Stimulated activated CD8-positive, alpha-beta memory T cell treated with anti-CD3 and anti-CD28 coated beads, Interleukin-7, amount 100 ng/mL, for 48 hours (primary cell): ENCODE data around the gene PCP4L1.
"Not testable (repeated sequence)": the region's sequence is repeated elsewhere in the genome, so short reads cannot be mapped to it uniquely, and the experiment has no call there.

Source experiments
- DNase-seq, 2 donors: peaks; one replicate each; pipeline ENCODE4 v3.0.0-alpha.2; 2020; ENCODE audit warnings: low read depth in 1 of 2; ENCODE audit errors: extremely low read depth in 1 of 2

PCP4L1 gene

DNA sequence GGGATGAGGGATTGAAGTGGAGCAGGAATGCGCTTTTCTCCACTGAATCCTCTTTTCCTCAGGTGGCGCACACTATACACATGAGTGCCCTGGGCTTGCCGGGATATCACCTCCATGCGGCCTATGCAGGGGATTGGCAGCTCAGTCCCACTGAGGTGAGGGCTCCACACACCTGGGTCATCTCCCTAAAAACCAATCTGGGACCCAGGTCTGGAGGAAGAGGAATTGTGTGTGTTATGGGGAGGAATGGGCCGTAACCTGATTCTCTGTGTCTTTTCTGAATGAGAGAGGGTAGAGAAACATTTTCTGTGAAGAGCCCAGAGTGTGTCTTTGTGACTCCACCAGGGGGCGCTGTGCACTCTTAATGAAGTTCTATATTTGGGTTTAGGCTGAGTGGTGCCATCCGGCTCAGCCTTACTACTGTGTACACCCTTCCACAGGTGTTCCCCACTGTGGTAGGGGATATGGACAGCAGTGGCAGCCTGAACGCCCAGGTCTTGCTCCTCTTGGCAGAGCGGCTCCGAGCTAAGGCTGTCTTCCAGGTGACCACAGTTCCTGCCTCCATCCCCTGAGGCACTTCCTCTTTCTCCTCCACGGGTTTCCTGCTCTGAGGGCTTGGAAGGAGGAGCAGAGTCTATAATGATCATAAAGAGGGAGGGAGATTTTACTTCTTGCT lies 31.2 kb upstream of the PCP4L1 start:
- peak; percentile 36 to 72 for DNase-seq

DNA sequence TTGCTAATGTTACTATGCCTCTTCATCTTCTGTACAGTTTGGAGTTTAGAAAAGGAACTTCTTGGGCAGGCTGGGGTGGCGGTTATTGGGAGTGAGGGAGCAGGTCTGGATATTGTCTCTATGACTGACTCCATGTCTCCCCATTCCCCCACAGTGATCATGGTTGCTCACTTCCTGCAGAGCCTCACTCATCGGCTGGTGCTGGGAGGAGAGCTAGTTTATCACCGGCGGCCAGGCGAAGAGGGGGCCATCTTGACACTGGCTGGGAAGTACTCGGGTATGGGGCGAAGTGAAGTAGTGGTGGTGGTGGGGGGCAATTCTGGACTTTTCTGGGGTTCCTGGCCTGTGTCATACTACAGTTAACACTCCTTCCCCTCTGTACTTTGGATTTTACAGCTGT lies 30.5 kb upstream of the PCP4L1 start:
- no peak for DNase-seq

DNA sequence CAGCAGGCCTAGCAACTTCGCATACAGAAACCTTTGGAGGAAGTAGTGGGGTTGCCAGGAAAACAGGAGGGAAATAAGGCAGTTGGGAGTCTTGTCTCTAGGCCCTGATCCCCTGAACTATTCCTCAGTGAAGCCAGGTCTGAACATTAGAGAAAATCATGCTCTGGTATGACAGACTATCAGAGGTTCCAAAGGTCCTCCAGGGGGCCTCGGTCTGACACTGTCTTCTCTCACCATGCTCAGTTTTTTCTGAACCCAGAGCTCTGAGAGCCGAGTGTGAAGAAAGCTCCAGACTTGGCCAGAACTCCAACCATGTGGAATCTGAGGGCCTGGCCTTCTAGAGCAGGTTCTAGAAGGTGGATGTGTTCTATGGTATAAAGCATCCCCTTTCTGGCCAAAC lies 28.6 kb upstream of the PCP4L1 start:
- no peak for DNase-seq

DNA sequence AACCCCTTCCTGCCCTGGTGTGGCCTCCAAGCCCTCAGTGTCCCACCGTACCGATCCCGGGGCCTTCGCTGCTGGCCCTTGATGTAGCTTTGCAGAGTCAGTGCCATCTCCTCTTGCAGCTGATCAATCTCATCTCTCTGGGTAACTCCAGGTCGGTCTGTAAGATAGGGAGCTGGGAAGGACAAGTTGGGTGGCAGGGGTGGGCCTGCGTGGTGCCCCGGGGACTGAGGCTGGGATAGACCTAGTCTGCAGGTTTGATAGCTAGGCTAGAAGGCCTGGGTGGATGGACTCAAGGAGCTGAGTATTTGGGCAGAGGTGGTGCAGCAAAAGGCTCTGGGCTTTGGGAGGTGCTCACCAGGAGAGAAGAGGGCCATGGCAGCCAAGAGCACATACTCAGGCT lies 27.8 kb upstream of the PCP4L1 start:
- no peak for DNase-seq

DNA sequence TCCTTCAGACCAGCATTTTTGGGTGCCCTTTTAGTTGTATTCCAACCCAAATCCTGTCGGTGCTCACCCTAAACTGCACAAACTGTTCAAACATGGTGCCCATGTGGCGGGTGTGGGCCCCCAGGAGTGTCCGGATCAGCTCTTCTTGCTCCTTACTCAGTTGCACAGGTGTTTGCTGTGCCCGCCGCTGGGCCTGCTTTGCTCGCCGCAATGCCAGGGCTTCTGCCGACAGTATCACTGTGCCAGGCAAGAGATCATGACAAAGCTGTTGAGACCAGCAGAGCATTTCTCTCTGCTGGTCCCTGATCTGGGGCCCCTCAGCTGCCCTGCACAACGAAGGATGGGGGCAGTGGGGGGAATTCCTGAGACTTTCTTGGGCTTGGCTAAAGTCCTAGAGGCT lies 25.4 kb upstream of the PCP4L1 start:
- no peak for DNase-seq

DNA sequence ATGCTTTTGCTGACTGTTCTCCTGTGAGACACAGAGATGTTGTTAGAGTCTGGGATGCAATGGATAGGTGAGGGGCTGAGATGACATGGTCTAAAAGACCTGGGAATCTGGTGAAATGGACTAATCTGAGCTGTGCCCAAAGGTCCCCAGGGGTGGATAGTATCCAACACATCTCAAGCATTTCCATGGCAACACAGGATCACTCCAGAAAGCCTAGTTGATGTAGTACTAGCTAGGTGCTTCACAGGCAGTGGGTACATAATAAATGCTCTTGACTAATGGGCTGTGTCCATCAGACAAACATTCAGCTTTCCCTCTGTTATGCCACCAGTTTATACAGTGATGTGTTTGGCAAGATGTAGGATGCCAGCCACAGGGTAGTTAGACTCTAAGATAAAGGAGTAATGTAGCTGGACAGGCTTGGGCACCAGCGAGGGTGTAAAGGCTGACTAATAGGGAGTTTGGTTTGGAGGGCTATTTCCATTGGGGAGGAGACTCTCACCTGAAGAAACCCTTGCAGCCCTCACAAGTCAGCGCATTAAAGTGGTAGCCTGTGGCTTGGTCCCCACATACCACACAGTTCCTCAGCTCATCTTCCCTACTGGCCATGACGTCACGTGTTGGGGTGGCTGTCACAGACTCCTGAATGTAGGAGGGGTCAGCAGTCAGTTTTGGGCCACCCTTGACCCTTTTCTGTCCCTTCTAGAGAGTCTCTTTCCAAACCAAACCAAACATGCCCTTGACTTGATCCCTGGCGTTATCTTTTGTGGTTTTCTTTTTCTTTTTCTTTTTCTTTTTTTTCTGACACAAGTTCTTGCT lies 22.4 kb upstream of the PCP4L1 start:
- no peak for DNase-seq

DNA sequence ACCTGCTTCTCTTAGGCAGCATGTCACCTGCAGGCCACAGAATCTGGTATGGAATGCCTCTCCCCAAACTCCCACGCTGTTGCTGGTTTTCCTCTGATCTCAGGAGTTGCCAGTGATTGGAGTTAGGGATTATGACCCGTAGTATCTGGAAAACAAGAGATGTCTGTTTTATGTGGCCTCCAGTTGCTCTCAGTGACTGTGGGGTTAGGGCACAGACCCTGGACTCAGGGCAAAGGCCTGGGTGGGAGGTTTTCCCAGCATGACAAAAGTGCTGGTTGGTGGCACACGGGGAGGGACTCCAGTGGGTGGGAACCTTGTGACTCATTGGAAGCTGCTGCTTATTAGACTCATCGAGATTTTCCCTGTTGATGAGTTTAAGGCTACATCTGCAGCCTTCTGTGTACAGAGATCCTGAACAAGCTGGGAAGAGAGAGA lies 20.5 kb upstream of the PCP4L1 start, which contains the start of gene NR1I3:
NR1I3 (minus strand) TSS at position 165 of the 435 bp plus-strand sequence. CDS start 1,638 bp downstream, outside the sequence.
- DNase-seq: no peak

DNA sequence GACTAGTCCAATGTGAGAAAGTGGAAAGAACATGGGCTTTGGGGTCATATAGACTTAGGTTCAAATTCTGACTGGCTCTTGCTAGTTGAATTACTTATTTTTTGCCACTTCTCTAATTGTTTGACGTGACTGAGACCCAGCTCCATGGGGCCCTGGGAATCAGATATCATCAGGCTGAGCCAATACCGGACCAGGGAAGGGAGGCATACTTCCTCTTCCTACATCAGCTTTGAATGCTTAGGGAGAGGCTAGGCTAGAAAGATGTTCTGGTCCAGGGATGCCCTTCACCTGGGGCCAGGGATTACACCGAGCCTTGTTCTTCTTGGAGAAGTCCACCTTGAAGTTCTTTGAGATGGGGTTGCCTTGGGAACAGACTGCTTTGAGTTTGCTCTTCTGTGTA lies 16.9 kb upstream of the PCP4L1 start:
- DNase-seq: no peak

DNA sequence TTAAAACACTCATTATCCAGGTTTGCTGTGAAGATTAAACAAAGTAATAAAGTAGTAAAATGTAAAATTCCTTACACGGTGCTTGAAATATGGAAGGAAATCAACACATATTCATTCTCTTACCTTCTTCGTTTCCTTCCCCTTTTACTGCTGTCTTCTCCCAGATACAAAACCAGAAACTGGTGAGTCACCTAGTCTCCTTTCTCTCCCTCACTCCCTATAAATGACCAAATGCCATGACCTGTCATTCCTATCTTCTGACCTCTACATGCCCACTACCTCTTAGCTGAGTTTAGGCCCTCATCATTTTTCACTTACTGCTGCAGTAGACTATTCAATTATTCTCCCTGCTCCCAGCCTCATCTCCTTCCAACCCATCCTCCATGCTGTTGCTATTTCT lies 16.2 kb upstream of the PCP4L1 start:
- DNase-seq: no peak

DNA sequence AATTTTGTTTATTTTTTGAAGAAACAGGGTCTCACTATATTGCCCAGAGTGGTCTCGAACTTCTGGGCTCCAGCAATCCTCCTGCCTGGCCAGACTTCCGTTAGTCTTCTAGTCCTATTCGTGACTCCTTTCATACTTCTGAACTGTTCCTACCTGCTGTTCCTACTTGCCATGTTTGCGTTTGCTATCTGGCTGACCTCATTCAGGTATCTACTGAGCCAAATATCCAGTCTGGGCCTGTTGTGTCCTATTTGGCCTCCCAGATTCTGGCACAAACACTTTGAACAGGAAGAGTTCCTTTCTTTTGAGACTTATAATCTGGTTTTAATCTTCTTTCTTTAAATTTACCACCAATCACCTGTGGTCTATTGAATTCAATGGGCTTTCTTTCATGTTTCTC lies 13.7 kb upstream of the PCP4L1 start:
- DNase-seq: no peak

DNA sequence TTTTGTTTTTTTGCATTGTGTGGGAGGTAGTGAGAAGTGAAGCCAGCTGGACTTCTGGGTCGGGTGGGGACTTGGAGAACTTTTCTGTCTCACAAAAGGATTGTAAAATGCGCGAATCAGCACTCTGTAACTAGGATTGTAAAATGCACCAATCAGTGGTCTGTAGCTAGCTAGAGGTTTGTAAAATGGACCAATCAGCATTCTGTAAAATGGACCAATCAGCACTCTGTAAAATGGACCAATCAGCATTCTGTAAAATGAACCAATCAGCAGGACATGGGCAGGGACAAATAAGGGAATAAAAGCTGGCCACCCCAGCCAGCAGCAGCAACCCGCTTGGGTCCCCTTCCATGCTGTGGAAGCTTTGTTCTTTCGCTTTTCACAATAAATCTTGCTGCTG lies 8.4 kb upstream of the PCP4L1 start:
- not testable (repeated sequence) for DNase-seq

DNA sequence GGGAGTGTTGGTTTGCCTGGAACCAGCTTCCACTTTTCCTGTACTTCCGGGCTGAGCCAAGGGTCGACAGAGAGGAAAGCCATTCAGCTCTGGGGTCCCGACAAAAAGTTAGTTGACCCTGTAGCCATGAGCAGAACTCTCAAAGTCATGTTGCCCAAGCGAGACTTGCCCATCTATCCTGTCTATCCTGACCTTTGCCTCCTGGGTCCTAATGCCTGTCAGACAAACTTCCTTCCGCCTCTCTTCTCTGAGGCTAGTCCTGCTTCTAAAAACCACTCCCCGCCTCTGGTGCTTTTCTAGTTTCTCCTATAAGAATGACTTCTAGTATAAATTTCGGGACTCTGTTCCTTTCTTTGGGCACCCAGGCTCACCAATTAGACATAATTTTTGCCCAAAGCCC lies 7.7 kb upstream of the PCP4L1 start:
- DNase-seq: no peak

DNA sequence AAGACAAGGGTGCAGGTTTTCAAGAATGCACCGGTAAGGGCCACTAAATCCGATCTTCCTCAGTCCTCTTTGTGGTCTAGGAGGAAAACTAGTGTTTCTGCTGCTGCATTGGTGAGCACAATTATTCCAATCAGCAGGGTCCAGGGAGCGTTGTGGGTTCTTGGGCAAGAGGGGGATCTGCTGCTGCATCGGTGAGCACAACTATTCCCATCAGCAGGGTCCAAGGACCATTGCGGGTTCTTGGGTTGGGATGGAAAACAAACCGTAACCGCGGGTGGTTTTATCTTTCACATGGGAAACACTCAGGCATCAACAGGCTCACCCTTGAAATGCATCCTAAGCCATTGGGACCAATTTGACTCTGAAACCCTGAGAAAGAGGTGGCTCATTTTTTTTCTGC lies 7.0 kb upstream of the PCP4L1 start:
- DNase-seq: no peak

DNA sequence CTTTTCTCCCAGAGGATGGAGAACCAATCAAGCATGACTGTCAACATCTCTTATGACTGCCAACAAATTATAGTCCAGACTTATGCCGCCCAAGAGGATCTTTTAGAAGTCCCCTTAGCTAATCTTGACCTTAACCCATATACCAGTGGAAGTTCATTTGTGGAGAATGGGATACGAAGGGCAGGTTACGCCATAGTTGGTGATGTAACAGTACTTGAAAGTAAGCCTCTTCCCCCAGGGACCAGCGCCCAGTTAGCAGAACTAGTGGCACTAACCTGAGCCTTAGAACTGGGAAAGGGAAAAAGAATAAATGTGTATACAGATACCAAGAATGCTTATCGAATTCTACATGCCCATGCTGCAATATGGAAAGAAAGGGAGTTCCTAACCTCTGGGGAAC lies 3.2 kb upstream of the PCP4L1 start:
- DNase-seq: not testable (repeated sequence)

DNA sequence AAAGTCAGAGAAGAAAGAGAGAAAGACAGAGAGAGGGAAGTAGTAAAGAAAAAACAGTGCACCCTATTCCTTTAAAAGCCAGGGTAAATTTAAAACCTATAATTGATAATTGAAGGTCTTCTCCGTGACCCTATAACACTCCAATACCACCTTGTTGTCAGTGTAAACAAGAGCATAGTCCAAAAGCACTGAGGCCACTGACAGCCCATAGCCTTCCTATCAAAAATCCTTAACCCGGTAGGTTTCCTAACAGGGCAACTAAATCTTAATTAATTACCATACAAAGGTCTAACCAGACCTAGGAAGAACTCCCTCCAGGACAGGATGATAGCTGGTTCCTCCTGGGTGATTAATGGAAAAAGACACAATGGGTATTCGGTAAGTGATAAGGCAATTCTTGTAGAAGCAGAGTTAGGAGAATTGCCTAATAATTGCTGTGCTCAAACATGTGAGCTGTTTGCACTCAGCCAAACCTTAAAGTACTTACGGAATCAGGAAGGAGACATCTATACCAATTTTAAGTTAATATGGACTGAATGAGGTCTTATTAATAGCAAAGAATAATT lies 2.5 kb upstream of the PCP4L1 start:
- DNase-seq: not testable (repeated sequence)

DNA sequence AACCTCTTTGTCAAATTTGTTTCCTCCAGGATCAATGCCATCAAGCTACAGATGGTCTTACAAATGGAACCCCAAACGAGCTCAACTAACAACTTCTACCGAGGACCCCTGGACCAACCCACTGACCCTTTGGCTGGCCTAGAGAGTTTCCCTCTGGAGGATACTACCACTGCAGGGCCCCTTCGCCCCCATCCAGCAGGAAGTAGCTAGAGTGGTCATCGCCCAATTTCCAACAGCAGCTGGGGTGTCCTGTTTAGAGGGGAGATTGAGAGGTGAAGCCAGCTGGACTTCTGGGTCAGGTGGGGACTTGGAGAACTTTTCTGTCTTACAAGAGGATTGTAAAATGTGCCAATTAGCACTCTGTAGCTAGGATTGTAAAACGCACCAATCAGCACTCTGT lies 1.4 kb upstream of the PCP4L1 start:
- not testable (repeated sequence) for DNase-seq

DNA sequence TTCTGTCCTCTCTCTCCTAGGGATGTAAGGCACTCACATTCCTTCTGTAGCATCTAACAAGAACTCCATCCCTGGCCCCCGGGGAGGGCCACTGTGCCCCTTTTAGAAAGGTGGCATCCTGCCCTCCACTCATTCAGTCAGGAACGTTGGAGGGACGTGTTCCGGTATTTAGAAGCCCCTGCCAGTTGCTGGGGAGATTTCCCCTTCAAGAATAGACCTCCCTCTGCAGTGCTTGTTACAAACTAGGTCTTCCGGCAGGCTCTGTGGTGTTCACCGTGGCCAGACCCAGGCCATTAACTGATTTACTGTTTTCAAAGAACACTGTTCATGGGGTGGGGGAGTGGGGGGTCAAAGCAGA lies 779 bp downstream of the PCP4L1 start:
- DNase-seq: no peak

DNA sequence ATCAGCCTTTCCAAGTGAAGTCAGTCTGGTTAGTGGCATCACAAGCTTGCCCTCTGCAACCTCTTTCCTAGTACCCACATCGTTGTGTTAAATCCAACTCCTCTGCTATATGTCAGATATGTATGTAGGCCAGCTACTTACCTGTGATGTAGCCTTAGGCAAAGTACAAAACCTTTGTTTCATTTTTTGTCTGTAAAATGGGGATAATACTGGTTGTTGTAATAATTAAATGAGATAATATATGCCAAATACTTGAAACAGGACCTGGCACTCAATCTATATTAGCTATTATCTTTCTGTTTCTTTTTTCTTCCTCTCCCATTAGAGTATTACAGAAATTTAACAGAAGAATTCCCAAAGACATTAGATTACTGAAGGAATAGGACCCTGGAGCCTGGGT lies 1.2 kb downstream of the PCP4L1 start:
- no peak for DNase-seq

DNA sequence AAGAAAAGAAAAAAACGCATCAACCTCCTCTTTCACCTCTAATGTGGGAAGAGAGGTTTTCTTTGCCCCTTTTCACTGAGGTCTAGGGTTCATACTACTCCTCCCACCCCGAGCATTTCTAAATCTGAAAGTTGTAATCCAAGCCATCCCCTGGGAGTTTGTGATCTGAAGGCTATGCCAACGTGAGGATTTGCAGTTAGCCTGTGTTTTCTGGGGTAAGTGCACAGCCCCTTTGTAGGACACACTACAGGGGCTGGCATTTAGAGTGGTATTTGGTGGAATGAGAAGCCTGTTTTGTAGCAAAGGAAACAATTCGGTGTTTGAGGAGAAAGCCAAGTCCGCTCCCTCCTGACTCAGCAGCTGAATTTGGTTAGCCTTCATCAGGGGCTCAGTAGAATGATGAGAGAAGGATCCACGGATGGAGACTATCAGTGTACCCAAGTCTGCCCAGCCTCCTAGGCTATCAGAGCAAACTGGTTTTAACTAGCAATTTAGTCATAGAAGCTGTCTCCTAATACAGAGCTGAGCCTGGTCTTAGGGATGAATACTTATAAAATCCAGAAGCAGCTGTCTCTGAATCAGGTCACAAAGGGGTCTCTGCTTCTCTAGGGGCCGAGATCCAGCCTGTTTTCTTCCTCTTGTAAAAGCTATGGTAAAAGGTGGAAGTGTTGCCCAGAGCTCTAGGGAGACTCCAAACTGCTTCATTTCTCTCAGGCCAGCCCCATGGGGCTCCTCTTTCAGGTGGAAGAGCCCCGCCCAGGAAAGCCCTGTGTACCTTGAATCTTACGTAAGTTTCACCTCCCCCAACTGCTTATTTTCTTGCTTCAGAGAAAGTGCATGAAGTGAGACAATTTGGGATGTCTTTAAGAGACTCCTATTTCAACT lies 2.1 kb downstream of the PCP4L1 start:
- DNase-seq: no peak

DNA sequence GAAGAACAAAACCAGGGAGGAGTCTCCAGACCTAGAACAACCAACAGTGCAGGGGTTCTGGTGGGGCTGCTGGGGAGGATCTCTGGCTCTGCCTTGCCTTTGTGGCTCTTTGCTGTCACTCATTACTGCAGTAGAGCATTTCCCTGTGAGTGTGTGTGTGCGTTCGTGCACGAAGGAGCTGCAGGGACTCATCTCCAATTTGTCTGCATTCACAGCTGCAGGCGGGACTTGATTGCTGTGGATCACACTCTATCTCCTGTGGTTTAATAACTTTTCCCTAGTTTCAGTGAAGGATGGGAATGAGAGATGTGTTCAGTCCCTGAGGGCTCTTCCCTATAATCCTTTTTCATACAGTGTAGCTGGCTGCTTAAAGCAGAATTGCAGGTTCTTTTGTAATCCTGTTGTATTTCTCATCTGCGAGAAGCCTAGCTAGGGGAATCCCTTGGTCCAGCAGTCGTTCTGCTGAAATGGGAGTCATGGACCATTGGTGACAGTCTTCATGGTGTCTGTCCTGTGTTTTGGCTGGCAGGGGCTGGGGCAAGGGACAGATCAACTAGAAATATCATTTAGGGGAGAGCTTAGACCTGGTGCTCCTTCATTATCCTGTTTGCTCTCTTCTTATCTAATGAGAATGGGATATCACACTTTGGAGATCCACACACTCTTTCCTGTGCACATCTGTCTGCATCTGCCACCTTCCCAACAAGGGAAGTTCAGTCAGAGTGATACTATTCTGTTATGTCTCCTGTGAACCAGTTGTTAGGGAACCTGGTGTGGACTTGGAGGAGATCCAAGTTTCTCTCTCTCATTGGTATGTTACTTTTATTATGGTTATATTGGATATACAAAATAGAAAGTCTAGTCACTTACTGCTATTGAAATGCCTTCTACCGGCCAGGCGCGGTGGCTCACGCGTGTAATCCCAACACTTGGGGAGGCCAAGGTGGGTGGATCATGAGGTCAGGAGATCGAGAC lies 3.0 kb downstream of the PCP4L1 start:
- no peak for DNase-seq
